ENCODE measurements around the gene STK10.
A peak's percentile ranks its signal among the peaks of the same experiment; 100 is the strongest.

Gene STK10

GRCh38 chr5:172007175-172008110, 180.6 kb downstream of the STK10 start:
- no peak for DNase-seq (ENCODE audit: low read depth)

GRCh38 chr5:172006321-172007174, 181.5 kb downstream of the STK10 start, which contains the start of gene FBXW11:
TSS of gene FBXW11 (minus strand) at chr5:172006638. CDS start at chr5:172006502, 136 bp downstream.
- peak; percentile 92 for DNase-seq (ENCODE audit: low read depth)

GRCh38 chr5:172005708-172006320, 182.2 kb downstream of the STK10 start:
- DNase-seq (ENCODE audit: low read depth) = peak; percentile 12

- peak; percentile 44 for DNase-seq (ENCODE audit: low read depth)
Observed at GRCh38 chr5:172004824-172005237, 183.2 kb downstream of the STK10 start.

- no peak for DNase-seq (ENCODE audit: low read depth)
Observed at GRCh38 chr5:172003746-172004145, 184.3 kb downstream of the STK10 start.

- no peak for DNase-seq (ENCODE audit: low read depth)
Observed at GRCh38 chr5:172002840-172003512, 185.0 kb downstream of the STK10 start.

- no peak for DNase-seq (ENCODE audit: low read depth)
Observed at GRCh38 chr5:172002310-172002709, 185.7 kb downstream of the STK10 start.

GRCh38 chr5:171999877-172000276, 188.1 kb downstream of the STK10 start:
- DNase-seq (ENCODE audit: low read depth) = no peak

GRCh38 chr5:171999100-171999499, 188.9 kb downstream of the STK10 start:
- DNase-seq (ENCODE audit: low read depth) = no peak

GRCh38 chr5:171997011-171997410, 191.0 kb downstream of the STK10 start:
- DNase-seq (ENCODE audit: low read depth) = no peak

- no peak for DNase-seq (ENCODE audit: low read depth)
Observed at GRCh38 chr5:171992813-171993212, 195.2 kb downstream of the STK10 start.

- no peak for DNase-seq (ENCODE audit: low read depth)
Observed at GRCh38 chr5:171992305-171992704, 195.7 kb downstream of the STK10 start.

Measured in activated T-cell treated with anti-CD3 and anti-CD28 coated beads for 24 hours (primary cell).